Measurements from ENCODE around the gene C10orf143. TPM values are rescaled to one million over a fixed set of nuclear protein-coding genes. Genes with fewer than 3 reads are reported as not detected.

The C10orf143 gene
- total and polyA plus RNA-seq, 2 experiments from 2014 or later: 0.76 to 5.4 TPM

DNA sequence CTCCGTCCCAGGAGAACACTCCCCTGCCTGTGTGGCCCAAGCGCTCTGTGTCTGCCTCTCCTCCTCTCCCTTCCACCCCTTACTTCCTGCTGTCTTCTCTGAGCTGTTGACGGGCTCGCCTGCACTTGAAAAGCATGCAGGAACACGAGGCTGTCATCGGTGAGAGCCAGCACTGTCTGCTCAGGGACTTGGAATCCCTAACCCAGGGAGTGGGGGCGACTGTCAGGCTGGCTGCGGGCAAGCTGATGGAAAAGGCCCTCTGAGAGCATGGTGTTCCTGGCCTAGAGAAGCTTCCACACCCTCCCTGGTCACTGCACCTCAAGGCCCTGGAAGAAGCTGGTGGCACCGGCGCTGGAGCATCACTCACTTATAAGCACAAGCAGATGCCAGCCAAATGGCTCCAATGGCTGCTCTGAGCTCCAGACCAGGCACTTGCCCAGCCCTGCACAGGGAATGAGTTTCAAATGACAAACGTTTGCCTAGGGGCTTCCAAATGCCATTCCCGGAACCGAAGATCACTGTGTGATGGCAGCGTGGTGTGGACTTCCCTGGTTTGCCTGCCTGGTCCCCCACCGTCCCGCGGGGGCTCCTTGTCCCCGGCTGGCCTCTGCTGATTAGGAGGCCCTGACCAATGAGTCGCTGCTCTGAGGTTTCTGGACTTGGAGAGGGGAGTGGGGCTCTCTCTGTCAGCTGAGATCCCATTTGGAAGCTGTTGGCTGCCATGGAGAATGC is 89.8 kb downstream of the C10orf143 start:
- H3K4me1 ChIP-seq (ENCODE audit: insufficient read depth): peaks cover 42% of the 10 kb centered on the region
- peak overlapping the region; percentile 70 for H3K9ac ChIP-seq
- no peaks in the 10 kb centered on the region for H3K27me3 ChIP-seq (replicated peaks; ENCODE audit: insufficient read depth)
- peak; percentile 63 for DNase-seq
- peak overlapping the region; percentile 60 for H2AFZ ChIP-seq
- H3K79me2 ChIP-seq (ENCODE audit: insufficient read depth): no peaks in the 10 kb centered on the region
- no peak for TF ChIP-seq EZH2 (IDR thresholded peaks at IDR 0.05; ENCODE audit: insufficient read depth, poor library complexity, severe bottlenecking)
- TF ChIP-seq EZH2phosphoT487 (IDR thresholded peaks at IDR 0.05; ENCODE audit: insufficient read depth, low read depth): no peak
- H3F3A ChIP-seq (ENCODE audit: insufficient read depth): peaks cover 24% of the 10 kb centered on the region
- WGBS, 2 experiments (ENCODE audit: low coverage in 1 of 2, low lambda C conversion rate in 2 of 2, missing lambda C conversion rate in 2 of 2): 9% methylated on average over 19 of the region's 19 CpGs
- H3K36me3 ChIP-seq (ENCODE audit: low read depth): no peaks in the 10 kb centered on the region
- H3K4me3 ChIP-seq: no peak overlapping the region
- H3K27ac ChIP-seq: peak overlapping the region; percentile 93
- no peaks in the 10 kb centered on the region for H3K9me3 ChIP-seq (ENCODE audit: low read depth)
- peak overlapping the region; percentile 39 for H3K4me2 ChIP-seq (ENCODE audit: unreplicated experiment)
- in situ Hi-C loops (cut with MboI): no loop called here
- no peaks in the 10 kb centered on the region for H4K20me1 ChIP-seq (ENCODE audit: insufficient read depth)
- no peaks in the 10 kb centered on the region for H3K9me2 ChIP-seq (ENCODE audit: insufficient read depth)

- H4K20me1 ChIP-seq (ENCODE audit: insufficient read depth): no peaks in the 10 kb centered on the region
- in situ Hi-C loops (cut with MboI): no loop called here
- H3K9ac ChIP-seq: no peak overlapping the region
- H3F3A ChIP-seq (ENCODE audit: insufficient read depth): peaks cover 24% of the 10 kb centered on the region
- H3K9me2 ChIP-seq (ENCODE audit: insufficient read depth): no peaks in the 10 kb centered on the region
- H2AFZ ChIP-seq: no peak overlapping the region
- no peak for TF ChIP-seq EZH2phosphoT487 (IDR thresholded peaks at IDR 0.05; ENCODE audit: insufficient read depth, low read depth)
- no peak for TF ChIP-seq EZH2 (IDR thresholded peaks at IDR 0.05; ENCODE audit: insufficient read depth, poor library complexity, severe bottlenecking)
- 93 to 97% methylated on average over 7 of the region's 7 CpGs for WGBS, 2 experiments (ENCODE audit: low coverage in 1 of 2, low lambda C conversion rate in 2 of 2, missing lambda C conversion rate in 2 of 2)
- H3K27me3 ChIP-seq (replicated peaks; ENCODE audit: insufficient read depth): no peaks in the 10 kb centered on the region
- no peak for DNase-seq
- H3K79me2 ChIP-seq (ENCODE audit: insufficient read depth): no peaks in the 10 kb centered on the region
- H3K4me3 ChIP-seq: no peak overlapping the region
- H3K4me2 ChIP-seq (ENCODE audit: unreplicated experiment): no peak overlapping the region
- no peak overlapping the region for H3K27ac ChIP-seq
- H3K9me3 ChIP-seq (ENCODE audit: low read depth): no peaks in the 10 kb centered on the region
- no peaks in the 10 kb centered on the region for H3K36me3 ChIP-seq (ENCODE audit: low read depth)
- peaks cover 42% of the 10 kb centered on the region for H3K4me1 ChIP-seq (ENCODE audit: insufficient read depth)
These were observed 91.9 kb downstream of the C10orf143 start for GRCh38 chr10:130018730-130019185.

DNA sequence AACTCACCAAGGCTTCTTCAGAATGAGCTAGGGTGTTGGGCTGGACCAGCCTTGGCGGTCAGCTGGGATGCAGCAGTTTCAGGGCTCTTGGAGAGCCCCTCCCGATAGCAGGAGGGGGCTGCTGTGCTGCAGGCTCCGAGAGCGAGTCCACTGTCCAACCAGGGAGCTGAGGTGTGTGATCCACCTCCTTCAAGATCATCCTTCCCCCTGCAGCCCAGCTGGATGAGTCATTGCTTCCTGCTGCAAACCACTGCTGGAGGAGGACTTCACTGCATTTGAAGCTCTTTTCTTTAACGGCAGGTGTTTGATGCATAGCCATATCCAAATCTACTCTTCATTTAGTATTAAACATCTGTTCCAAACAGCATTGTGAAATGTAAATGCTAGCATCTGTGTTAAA is 92.4 kb downstream of the C10orf143 start:
- H3K27ac ChIP-seq: no peak overlapping the region
- TF ChIP-seq EZH2 (IDR thresholded peaks at IDR 0.05; ENCODE audit: insufficient read depth, poor library complexity, severe bottlenecking): no peak
- TF ChIP-seq EZH2phosphoT487 (IDR thresholded peaks at IDR 0.05; ENCODE audit: insufficient read depth, low read depth): no peak
- no peaks in the 10 kb centered on the region for H3K36me3 ChIP-seq (ENCODE audit: low read depth)
- H3K9ac ChIP-seq: no peak overlapping the region
- H3K4me3 ChIP-seq: no peak overlapping the region
- H3K9me3 ChIP-seq (ENCODE audit: low read depth): no peaks in the 10 kb centered on the region
- no peaks in the 10 kb centered on the region for H3K27me3 ChIP-seq (replicated peaks; ENCODE audit: insufficient read depth)
- in situ Hi-C loops (cut with MboI): no loop called here
- peaks cover 45% of the 10 kb centered on the region for H3K4me1 ChIP-seq (ENCODE audit: insufficient read depth)
- WGBS, 2 experiments (ENCODE audit: low coverage in 1 of 2, low lambda C conversion rate in 2 of 2, missing lambda C conversion rate in 2 of 2): 70 to 71% methylated on average over 5 of the region's 5 CpGs
- DNase-seq: peak; percentile 81
- H4K20me1 ChIP-seq (ENCODE audit: insufficient read depth): no peaks in the 10 kb centered on the region
- H3K79me2 ChIP-seq (ENCODE audit: insufficient read depth): no peaks in the 10 kb centered on the region
- H3K4me2 ChIP-seq (ENCODE audit: unreplicated experiment): no peak overlapping the region
- H2AFZ ChIP-seq: no peak overlapping the region
- peaks cover 24% of the 10 kb centered on the region for H3F3A ChIP-seq (ENCODE audit: insufficient read depth)
- no peaks in the 10 kb centered on the region for H3K9me2 ChIP-seq (ENCODE audit: insufficient read depth)

DNA sequence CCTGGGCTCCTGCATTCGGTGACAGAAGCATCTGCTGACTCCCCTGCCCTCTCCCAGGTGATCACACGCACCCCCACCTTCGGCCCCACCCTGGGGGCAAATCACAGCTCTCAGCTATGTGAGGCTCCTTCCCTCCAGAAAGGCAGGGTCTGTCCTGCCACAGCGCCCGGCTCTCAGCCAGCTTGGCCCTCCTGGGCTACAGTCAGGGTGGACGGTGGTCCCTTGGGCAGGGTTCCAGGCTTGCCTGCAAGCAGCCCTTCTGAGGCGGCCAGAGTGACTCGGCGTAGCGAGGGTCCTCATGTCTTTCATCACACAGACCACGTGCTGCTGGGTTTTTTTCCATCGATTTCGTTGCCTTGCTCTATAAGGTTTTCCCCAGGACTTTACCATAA is 93.0 kb downstream of the C10orf143 start:
- Histone ChIP-seq H3K27ac (no peak overlapping the region), H2AFZ (no peak overlapping the region), H3K79me2 (ENCODE audit: insufficient read depth) (no peaks in the 10 kb centered on the region), H3K27me3 (replicated peaks; ENCODE audit: insufficient read depth) (no peaks in the 10 kb centered on the region), H3K4me1 (ENCODE audit: insufficient read depth) (peaks cover 40% of the 10 kb centered on the region), H3K9ac (no peak overlapping the region), H3K4me2 (ENCODE audit: unreplicated experiment) (no peak overlapping the region), H3K9me3 (ENCODE audit: low read depth) (no peaks in the 10 kb centered on the region), H3K4me3 (no peak overlapping the region), H4K20me1 (ENCODE audit: insufficient read depth) (no peaks in the 10 kb centered on the region), H3K36me3 (ENCODE audit: low read depth) (no peaks in the 10 kb centered on the region), H3F3A (ENCODE audit: insufficient read depth) (peaks cover 24% of the 10 kb centered on the region), H3K9me2 (ENCODE audit: insufficient read depth) (no peaks in the 10 kb centered on the region)
- 88 to 90% methylated on average over 13 of the region's 13 CpGs for WGBS, 2 experiments (ENCODE audit: low coverage in 1 of 2, low lambda C conversion rate in 2 of 2, missing lambda C conversion rate in 2 of 2)
- in situ Hi-C loops (cut with MboI): no loop called here
- TF ChIP-seq EZH2phosphoT487 (IDR thresholded peaks at IDR 0.05; ENCODE audit: insufficient read depth, low read depth): no peak
- TF ChIP-seq EZH2 (IDR thresholded peaks at IDR 0.05; ENCODE audit: insufficient read depth, poor library complexity, severe bottlenecking): no peak
- DNase-seq: no peak

Data from GM23248 (cell line).